ENCODE data around the gene TIE1. TPM values are rescaled to one million over a fixed set of nuclear protein-coding genes. Genes with fewer than 3 reads are reported as not detected.

TIE1 gene
- total RNA-seq, 1 donor from 2014 or later, result 48.5 TPM

DNA sequence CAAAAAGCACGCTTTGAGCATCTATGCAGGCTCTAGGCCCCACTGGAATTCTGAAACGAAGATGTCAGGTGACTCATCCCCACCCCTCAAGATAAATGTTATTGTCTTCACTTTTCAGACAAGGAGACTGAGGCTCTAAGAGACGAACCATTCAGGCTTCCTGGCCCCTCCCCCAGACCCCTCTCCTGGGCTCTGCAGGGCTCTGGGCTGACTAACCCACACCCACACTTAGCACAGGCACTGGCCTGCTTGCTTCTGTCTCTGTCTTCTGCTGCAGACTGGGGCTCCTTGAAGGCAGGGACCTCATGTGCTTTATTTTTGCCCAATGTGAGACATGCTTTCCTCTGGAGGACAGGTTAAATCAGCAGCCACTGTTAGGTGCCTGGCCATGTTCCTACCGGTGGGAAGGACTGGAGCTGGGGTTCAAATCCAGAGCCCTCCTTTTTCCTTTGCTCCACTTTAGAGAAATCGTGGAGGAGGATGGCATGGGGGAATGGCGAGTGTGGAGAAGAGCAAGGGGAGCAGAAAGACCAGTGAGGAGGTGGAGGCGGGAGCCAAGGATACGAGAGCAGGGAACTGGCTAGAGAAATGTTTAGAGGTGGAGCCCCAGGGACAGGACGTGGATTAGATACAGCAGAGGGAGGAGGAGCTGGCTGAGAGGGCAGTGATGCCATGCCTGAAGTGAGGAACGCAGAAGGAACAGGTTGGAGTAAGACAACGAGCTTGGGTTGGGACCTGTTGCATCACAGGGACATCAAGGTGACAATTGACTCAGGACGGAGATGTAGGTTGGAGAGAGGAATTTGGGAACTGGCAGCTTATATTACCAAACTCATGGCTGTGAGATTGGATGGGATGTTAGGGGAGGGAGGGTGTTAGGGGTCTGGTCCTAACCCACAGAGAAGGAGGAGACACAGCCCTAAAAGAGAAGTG, 29.3 kb upstream of the TIE1 start:
- Histone ChIP-seq H3K9me3 (no peaks in the 10 kb centered on the region), H3K27ac (peak overlapping the region; percentile 85), H3K27me3 (ENCODE audit: low read depth) (no peaks in the 10 kb centered on the region), H3K36me3 (no peaks in the 10 kb centered on the region), H3K4me3 (peak overlapping the region; percentile 51), H3K4me1 (peaks cover 24% of the 10 kb centered on the region)
- intact Hi-C loops (cut with DNase I), result no loop called here
- TF ChIP-seq, protein P1, sequence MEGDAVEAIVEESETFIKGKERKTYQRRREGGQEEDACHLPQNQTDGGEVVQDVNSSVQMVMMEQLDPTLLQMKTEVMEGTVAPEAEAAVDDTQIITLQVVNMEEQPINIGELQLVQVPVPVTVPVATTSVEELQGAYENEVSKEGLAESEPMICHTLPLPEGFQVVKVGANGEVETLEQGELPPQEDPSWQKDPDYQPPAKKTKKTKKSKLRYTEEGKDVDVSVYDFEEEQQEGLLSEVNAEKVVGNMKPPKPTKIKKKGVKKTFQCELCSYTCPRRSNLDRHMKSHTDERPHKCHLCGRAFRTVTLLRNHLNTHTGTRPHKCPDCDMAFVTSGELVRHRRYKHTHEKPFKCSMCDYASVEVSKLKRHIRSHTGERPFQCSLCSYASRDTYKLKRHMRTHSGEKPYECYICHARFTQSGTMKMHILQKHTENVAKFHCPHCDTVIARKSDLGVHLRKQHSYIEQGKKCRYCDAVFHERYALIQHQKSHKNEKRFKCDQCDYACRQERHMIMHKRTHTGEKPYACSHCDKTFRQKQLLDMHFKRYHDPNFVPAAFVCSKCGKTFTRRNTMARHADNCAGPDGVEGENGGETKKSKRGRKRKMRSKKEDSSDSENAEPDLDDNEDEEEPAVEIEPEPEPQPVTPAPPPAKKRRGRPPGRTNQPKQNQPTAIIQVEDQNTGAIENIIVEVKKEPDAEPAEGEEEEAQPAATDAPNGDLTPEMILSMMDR (IDR thresholded peaks at IDR 0.05), result no peak
- no peak for ATAC-seq
- DNase-seq, result no peak

DNA sequence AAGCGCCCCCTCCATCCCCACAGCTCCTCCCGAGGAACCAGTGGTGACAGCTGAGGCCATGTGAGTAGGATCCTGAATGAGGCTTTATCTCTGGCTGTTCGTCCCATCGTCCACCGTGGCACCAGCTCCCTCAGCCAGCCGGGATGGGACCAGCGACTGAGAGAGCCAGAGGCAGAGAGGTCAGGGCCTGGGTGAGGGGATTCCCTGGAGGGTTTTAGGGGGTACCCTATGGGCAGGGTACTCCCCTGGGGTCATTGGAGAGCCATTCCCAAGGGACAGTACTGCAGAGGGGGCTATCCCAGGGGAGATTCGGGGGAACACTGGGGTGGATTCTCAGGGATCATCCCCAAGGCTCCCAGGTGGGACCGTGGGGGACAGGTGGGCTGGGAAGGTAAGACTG, 28.6 kb upstream of the TIE1 start:
- intact Hi-C loops (cut with DNase I), result no loop called here
- peak overlapping the region; percentile 51 for H3K4me3 ChIP-seq
- no peaks in the 10 kb centered on the region for H3K36me3 ChIP-seq
- H3K9me3 ChIP-seq, result no peaks in the 10 kb centered on the region
- no peak for ATAC-seq
- H3K27me3 ChIP-seq (ENCODE audit: low read depth), result no peaks in the 10 kb centered on the region
- H3K27ac ChIP-seq, result no peak overlapping the region
- TF ChIP-seq, protein P1 (IDR thresholded peaks at IDR 0.05), result no peak
- DNase-seq, result no peak
- peaks cover 24% of the 10 kb centered on the region for H3K4me1 ChIP-seq

DNA sequence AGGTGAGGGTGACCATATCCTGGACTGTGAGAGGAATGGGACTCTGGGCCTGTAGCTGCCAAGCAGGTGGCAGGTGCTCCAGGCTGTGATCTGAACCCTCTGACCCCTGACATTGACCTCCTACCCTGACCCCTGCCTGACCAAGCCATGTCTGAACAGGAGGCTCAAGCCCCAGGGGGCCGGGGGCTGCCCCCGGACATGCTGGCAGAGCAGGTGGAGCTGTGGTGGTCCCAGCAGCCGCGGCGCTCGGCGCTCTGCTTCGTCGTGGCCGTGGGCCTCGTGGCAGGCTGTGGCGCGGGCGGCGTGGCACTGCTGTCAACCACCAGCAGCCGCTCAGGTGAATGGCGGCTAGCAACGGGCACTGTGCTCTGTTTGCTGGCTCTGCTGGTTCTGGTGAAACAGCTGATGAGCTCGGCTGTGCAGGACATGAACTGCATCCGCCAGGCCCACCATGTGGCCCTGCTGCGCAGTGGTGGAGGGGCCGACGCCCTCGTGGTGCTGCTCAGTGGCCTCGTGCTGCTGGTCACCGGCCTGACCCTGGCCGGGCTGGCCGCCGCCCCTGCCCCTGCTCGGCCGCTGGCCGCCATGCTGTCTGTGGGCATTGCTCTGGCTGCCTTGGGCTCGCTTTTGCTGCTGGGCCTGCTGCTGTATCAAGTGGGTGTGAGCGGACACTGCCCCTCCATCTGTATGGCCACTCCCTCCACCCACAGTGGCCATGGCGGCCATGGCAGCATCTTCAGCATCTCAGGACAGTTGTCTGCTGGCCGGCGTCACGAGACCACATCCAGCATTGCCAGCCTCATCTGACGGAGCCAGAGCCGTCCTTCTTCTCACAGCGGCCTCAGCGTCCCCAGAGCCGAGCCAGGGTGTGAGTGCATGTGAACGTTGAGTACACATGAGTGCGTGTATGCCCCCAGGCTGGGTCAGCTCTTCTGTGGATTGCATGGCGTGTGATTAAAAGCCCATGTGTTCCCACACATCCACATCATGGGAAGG, 27.9 kb upstream of the TIE1 start:
- intact Hi-C loops (cut with DNase I), result no loop called here
- H3K9me3 ChIP-seq, result no peaks in the 10 kb centered on the region
- H3K36me3 ChIP-seq, result no peaks in the 10 kb centered on the region
- no peaks in the 10 kb centered on the region for H3K27me3 ChIP-seq (ENCODE audit: low read depth)
- H3K4me1 ChIP-seq, result peaks cover 24% of the 10 kb centered on the region
- H3K27ac ChIP-seq, result no peak overlapping the region
- DNase-seq (no peak), ATAC-seq (no peak)
- no peak overlapping the region for H3K4me3 ChIP-seq
- TF ChIP-seq, protein P1 (IDR thresholded peaks at IDR 0.05), result no peak

DNA sequence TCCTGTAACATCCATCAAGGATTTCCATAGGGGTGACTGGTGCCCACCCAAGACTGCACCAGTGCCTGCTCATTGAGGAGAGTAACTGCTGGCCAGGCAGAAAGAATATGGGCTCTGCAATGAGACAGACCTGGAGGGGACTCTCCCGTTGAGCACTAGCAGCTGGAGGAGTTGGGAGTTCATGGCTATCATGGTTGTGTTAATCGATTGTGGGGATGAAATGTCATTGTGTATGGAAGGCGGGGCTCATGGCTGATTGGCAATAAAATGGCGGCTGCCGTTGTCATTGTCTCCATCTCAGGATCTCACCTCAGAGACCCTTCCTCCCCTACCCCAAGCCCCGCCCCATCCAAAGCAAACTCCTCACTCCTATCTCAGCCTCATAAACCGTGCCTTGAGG, 27.1 kb upstream of the TIE1 start:
- H3K27ac ChIP-seq, result peak overlapping the region; percentile 8
- H3K4me1 ChIP-seq, result peaks cover 24% of the 10 kb centered on the region
- TF ChIP-seq, protein P1 (IDR thresholded peaks at IDR 0.05), result no peak
- no peak for ATAC-seq
- no peaks in the 10 kb centered on the region for H3K27me3 ChIP-seq (ENCODE audit: low read depth)
- intact Hi-C loops (cut with DNase I), result no loop called here
- no peaks in the 10 kb centered on the region for H3K9me3 ChIP-seq
- H3K36me3 ChIP-seq, result no peaks in the 10 kb centered on the region
- H3K4me3 ChIP-seq, result no peak overlapping the region
- DNase-seq, result no peak

DNA sequence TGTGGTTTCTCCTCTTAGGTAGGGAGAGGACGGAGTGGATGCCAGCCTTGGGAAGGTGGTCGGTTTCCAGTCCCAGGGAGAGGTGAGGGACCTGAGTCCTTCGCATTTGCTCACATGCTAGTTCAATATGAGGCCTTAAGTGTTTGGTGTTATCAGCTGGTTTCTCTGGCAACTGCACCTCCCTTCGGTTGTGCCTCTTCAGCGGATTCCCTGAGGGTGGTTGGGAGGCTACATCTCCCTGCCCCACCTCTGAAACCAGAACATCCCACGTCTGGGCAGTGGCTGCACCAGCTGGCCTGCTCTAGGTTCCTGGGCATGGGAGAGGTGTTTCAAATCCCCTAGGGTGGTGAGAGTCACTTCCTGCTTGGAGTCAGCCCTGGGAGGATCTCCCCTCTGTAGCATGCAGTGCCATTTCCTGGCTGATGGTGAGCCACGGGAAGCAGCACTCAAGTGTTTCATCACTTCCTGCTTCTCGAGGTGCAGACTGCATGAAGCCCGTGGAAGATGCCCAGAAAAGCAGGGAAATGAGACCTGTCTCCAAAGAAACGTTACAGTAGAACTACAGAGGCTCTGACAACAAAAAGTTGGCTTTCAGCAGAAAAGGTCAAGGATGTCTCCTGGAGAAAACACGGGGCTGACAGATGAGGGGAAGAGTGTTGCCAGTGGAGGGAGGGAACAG, 26.5 kb upstream of the TIE1 start:
- ATAC-seq (peak; percentile 4 to 9), DNase-seq (no peak)
- no peaks in the 10 kb centered on the region for H3K9me3 ChIP-seq
- no peak overlapping the region for H3K4me3 ChIP-seq
- no peaks in the 10 kb centered on the region for H3K27me3 ChIP-seq (ENCODE audit: low read depth)
- intact Hi-C loops (cut with DNase I), result no loop called here
- TF ChIP-seq, protein P1 (IDR thresholded peaks at IDR 0.05), result no peak
- peaks cover 20% of the 10 kb centered on the region for H3K4me1 ChIP-seq
- H3K36me3 ChIP-seq, result no peaks in the 10 kb centered on the region
- peak overlapping the region; percentile 8 for H3K27ac ChIP-seq
